ENCODE data around the gene ZBTB38.

The ZBTB38 gene

DNA sequence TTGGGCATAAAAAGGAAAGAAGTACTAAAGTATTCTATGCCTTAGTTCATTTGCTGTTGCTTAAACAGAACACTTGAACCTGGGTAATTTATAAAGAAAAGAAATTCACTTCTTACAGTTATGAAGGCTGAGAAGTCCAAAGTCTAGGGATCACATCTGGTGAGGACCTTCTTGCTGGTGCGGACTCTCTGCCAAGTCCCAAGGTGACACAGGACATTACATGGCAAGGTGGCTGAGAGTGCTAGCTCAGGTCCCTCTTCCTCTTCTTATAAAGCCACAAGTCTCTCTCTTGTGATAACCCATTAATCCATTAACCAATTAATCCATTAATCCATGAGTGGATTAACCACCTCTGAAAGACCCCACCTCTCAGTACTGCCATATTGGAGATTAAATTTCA, 3.1 kb upstream of the ZBTB38 start:
- no peak overlapping the region for H3K4me3 ChIP-seq (ENCODE audit: low read length)
- TF ChIP-seq CTCF (IDR thresholded peaks at IDR 0.05; ENCODE audit: insufficient read depth, low read depth, low read length, missing control alignments) = no peak
- no peak for DNase-seq (ENCODE audit: low read depth)

GRCh38 chr3:141366285-141367037, 1.8 kb upstream of the ZBTB38 start:
- no peak overlapping the region for H3K4me3 ChIP-seq (ENCODE audit: low read length)
- DNase-seq (ENCODE audit: low read depth) = peak; percentile 83
- no peak for TF ChIP-seq CTCF (IDR thresholded peaks at IDR 0.05; ENCODE audit: insufficient read depth, low read depth, low read length, missing control alignments)

DNA sequence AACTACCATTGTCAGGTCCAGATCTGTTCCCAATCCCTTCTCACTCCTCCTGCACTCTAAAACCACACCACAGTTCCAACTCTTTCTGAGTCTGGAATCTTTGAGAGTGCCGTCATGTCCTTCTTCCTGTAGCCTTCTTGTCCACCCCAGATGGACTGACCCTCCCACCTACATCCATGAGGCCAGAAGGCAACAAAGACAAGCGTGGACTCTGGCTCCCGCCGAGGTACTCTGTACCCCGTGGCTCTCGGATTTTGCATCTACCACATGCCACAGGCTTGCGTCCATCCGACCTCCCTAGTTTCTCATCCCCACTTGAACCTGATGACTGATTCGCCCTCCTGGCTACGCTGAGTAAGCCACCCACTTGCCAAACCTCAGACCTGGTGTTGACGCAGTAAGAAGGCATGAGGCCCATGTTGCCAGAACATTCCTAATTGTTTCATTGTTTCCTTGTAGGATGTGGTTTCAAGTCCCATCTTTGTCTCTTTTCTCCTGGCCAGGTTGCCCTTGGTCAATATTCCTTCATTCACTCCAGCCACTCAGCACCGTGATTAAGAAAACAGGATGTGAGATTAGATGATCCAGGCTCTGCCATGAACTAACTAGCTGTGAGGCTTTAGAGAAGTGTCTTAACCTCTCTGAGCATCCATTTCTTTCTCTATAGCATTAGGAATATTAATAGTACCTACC, 1.1 kb upstream of the ZBTB38 start:
- peak; percentile 99 for DNase-seq (ENCODE audit: low read depth)
- no peak overlapping the region for H3K4me3 ChIP-seq (ENCODE audit: low read length)
- TF ChIP-seq CTCF (IDR thresholded peaks at IDR 0.05; ENCODE audit: insufficient read depth, low read depth, low read length, missing control alignments) = no peak

GRCh38 chr3:141368925-141369794, 856 bp downstream of the ZBTB38 start:
- DNase-seq (ENCODE audit: low read depth) = peak; percentile 69
- peak overlapping the region; percentile 43 for H3K4me3 ChIP-seq (ENCODE audit: low read length)
- TF ChIP-seq CTCF (IDR thresholded peaks at IDR 0.05; ENCODE audit: insufficient read depth, low read depth, low read length, missing control alignments) = no peak

- H3K4me3 ChIP-seq (ENCODE audit: low read length) = no peak overlapping the region
- DNase-seq (ENCODE audit: low read depth) = peak; percentile 82
- TF ChIP-seq CTCF (IDR thresholded peaks at IDR 0.05; ENCODE audit: insufficient read depth, low read depth, low read length, missing control alignments) = peak; percentile 7
These were observed 1.8 kb downstream of the ZBTB38 start for GRCh38 chr3:141370065-141370533.

- TF ChIP-seq CTCF (IDR thresholded peaks at IDR 0.05; ENCODE audit: insufficient read depth, low read depth, low read length, missing control alignments) = no peak
- no peak for DNase-seq (ENCODE audit: low read depth)
- no peak overlapping the region for H3K4me3 ChIP-seq (ENCODE audit: low read length)
These were observed 3.6 kb downstream of the ZBTB38 start for GRCh38 chr3:141371882-141372281.
